Activated CD4-positive, alpha-beta T cell treated with anti-CD3 and anti-CD28 coated beads, Interleukin-2, amount 10 ng/mL, durations not matched to agents 24 days and 14 days (primary cell): ENCODE data around the gene ANKRD39. TPM values are rescaled to one million over a fixed set of nuclear protein-coding genes. Genes with fewer than 3 reads are reported as not detected.
"Not testable (repeated sequence)": the region's sequence is repeated elsewhere in the genome, so short reads cannot be mapped to it uniquely, and the experiment has no call there.

Experiments used
- DNase-seq: peaks from one replicate; pipeline ENCODE4 v3.0.0; 2022
- H3K27ac Mint-ChIP-seq: one replicate; pipeline ENCODE4 v1.8.0; 2022; ENCODE audit warnings: mild to moderate bottlenecking, mixed read lengths
- H3K27me3 Mint-ChIP-seq: one replicate; pipeline ENCODE4 v1.8.0; 2022; ENCODE audit warnings: mixed read lengths
- H3K36me3 Mint-ChIP-seq: one replicate; pipeline ENCODE4 v1.8.0; 2022; ENCODE audit warnings: low read depth, mild to moderate bottlenecking, mixed read lengths
- H3K4me1 Mint-ChIP-seq: one replicate; pipeline ENCODE4 v1.8.0; 2021; ENCODE audit warnings: mixed read lengths
- H3K4me3 Mint-ChIP-seq: one replicate; pipeline ENCODE4 v1.8.0; 2022; ENCODE audit warnings: mild to moderate bottlenecking, moderate library complexity, mixed read lengths
- H3K9me3 Mint-ChIP-seq: one replicate; pipeline ENCODE4 v1.8.0; 2021; ENCODE audit warnings: mixed read lengths
- intact Hi-C: fragments of 100-400 bp; cut with micrococcal nuclease; formaldehyde crosslinking; loops from one replicate; pipeline ENCODE4 v1.15.1; 2023
- total RNA-seq: library from RNA; stranded (reverse); gene quantifications from 2 replicates; pipeline ENCODE4 v1.2.3, GENCODE V29; 2022

ANKRD39 gene
- total RNA-seq, 1 donor from 2014 or later: 44.0 TPM

DNA sequence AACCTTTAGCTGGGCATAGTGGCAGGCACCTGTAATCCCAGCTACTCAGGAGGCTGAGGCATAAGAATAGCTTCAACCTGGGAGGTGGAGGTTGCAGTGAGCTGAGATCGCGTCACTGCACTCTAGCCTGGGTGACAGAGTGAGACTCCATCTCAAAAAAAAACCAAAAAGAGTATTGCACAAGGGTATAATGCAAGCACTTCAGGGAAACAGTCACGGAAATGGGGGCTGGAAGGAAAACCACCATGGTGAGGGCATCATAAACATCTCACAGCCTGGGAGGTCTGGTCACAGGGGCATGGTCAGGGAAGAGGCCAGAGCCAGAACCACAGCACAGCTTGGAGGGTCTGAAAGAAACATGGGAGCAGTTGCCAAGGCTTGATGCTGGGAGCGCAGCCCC lies 5.2 kb upstream of the ANKRD39 start:
- H3K27ac Mint-ChIP-seq, H3K27me3 Mint-ChIP-seq, H3K4me3 Mint-ChIP-seq, intact Hi-C loops, H3K9me3 Mint-ChIP-seq, DNase-seq: not testable (repeated sequence)
- Mint-ChIP-seq H3K36me3 (peaks cover 23% of the 10 kb centered on the region), H3K4me1 (peaks cover 23% of the 10 kb centered on the region)

DNA sequence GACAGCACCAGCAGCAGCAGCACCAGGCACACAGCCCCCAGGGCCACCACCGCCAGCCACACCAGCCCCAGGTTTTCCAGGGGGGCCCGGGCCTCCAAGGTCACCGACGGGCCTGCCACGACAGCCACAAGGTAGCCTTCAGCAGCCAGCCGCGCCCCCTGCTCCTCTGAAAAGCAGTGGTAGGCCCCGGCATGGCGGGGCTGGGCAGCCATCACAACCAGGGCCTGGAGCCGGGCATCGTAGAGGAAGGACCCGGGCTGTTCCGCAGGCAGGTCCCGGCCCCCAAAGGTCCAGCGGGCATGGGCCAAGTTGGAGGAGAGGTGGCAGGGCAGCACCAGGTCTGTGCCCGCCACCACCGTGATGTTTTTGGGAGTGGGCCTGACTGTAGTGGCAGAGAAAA lies 3.3 kb upstream of the ANKRD39 start:
- no peaks in the 10 kb centered on the region for H3K27me3 Mint-ChIP-seq
- DNase-seq: no peak
- H3K27ac Mint-ChIP-seq: no peak overlapping the region
- intact Hi-C loops: no loop called here
- H3K9me3 Mint-ChIP-seq: no peaks in the 10 kb centered on the region
- peaks cover 22% of the 10 kb centered on the region for H3K4me1 Mint-ChIP-seq
- H3K4me3 Mint-ChIP-seq: no peak overlapping the region
- peaks cover 17% of the 10 kb centered on the region for H3K36me3 Mint-ChIP-seq

DNA sequence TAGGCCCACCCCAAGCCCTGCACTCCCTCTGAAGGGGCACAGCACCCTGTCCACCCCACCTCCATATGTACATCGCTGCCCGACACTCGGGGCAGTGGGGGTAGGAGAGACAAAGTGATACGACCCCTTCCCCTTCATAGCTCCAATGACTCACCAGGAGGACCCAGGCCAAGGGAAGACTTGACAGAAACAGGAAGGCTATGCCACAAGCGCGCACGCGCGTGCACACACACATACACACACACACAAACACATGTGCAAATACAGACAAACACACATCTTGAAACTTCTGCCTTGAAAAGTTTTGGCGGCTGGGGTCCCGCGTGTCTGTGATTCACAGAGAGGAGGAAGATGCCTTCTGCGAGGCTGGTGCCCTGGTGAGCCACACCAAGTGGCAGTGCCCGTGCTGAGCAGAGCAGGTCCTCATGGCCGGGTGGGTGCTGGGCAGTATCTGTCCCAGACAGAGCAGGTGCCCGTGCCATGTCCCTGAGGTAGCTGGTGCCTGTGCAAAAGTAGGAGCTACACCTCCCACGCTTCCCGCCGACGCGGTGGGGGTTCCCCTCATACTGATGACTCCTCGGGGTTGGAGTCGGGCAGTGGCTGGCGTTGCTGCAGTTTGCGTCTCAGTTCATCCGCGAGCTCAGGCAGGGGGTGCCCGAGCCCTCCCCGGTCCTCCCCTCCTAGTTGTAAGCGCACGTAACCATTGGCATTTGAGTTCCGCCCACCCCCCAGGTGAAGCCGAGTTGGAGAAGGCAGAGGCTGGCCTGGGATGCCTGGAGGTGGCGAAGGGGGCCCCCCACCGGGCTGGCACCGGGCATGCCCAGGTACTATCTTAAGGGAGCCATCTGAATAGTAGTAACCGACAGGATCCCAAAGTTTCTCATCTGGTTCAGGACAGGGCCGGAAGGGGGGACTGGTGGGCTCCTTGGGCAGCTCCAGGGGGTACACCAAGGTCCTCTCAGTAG lies 2.5 kb upstream of the ANKRD39 start:
- Mint-ChIP-seq H3K4me3 (no peak overlapping the region), H3K4me1 (peaks cover 22% of the 10 kb centered on the region), H3K27me3 (no peaks in the 10 kb centered on the region), H3K36me3 (peaks cover 17% of the 10 kb centered on the region), H3K27ac (no peak overlapping the region), H3K9me3 (no peaks in the 10 kb centered on the region)
- DNase-seq: peak; percentile 69
- intact Hi-C loops: no loop called here

DNA sequence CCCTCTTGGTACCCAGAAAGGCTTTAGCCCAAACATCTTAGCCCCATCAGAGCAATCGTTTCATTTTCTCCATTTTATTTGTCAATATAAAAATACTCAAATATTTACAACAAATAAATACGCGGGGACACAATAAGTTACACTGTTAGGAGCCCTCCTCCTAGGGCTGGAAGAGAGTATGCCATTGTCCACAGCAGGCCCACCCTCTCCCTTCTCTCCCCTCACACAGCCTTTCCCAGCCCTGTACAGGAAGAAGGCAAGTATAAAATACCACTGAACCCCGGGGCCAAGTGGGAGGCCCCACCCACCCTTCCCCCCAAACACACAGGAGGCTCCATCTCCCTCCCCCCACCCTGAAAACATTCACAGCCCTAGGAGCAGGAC lies 1.9 kb upstream of the ANKRD39 start:
- no peak for DNase-seq
- Mint-ChIP-seq H3K27me3 (no peaks in the 10 kb centered on the region), H3K4me3 (peak overlapping the region; percentile 92), H3K4me1 (peaks cover 26% of the 10 kb centered on the region), H3K9me3 (no peaks in the 10 kb centered on the region), H3K27ac (no peak overlapping the region), H3K36me3 (peaks cover 21% of the 10 kb centered on the region)
- intact Hi-C loops: no loop called here

DNA sequence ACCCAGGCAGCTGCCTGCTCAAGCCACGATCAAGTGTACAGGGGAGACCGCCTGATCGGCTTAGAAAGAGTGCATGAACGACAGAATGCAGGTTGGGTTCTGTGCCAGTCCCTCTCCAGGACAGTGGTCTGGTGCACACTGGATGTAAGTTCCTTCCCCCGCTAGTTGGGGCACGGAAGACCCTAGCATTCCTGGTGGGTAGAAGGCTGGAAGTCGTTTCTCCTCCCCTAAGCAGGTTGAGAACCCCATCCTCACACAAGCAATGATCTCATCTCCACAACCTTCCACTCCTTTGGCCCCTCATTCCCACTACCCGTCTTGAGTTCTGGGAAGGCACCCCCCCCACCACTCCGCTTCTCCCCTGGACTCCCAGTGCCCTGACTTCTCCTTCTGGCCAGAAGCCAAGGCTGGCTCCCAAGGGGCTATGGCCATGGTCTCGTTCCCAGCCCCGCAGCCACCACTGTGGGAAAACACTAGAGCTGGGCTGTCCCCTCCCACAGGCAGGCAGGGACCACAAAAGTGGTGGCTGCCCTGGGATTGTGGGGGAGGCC lies 1.4 kb upstream of the ANKRD39 start:
- no peaks in the 10 kb centered on the region for H3K27me3 Mint-ChIP-seq
- H3K9me3 Mint-ChIP-seq: no peaks in the 10 kb centered on the region
- DNase-seq: no peak
- peaks cover 27% of the 10 kb centered on the region for H3K4me1 Mint-ChIP-seq
- peaks cover 24% of the 10 kb centered on the region for H3K36me3 Mint-ChIP-seq
- intact Hi-C loops: no loop called here
- H3K27ac Mint-ChIP-seq: peak overlapping the region; percentile 60
- H3K4me3 Mint-ChIP-seq: peak overlapping the region; percentile 92

DNA sequence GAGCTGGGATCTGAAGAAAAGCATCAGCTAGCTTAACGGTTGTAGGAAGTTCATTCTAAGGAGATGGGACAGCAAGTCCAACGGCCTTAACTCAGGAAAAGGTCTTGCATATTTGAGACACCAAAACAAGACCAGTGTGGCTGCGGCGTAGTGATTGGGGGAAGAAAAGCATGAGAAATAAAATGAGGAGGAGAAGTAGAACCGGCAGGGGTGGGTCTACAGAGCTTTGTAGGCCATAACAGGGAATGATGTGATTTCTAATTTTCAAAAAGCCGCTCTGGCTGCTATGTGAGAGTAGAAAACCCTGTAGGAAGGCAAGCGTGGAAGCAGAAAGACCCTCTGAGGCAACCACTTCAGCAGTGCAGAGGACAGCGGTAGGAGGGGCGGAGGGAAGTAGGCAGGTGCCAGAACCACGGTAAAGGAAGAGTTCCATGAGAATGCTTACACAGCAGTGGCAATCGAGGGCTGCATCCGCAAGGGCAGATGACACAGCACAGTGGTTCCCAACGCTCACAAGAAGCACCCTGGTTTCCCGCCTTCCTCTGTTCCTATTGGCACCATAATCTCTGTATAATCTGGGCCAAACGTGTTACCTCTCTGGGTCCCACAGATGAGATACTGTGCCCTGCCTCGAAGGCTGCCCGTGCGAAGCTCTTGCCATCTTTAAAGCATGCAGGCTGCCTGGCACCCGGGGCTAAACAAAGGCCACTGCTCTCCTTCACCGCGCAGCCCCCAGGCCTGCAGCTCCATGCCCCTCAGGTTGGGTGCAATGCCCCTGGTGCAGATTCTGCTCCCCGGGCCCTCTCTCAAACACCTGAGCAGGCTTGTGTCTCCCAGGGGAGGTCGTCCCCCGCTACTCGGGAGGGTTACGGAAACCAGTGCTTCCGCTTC lies 795 bp downstream of the ANKRD39 start:
- intact Hi-C loops: loop anchor here (1.0 kb wide), 1 partner anchor 256 kb away; the partner anchor contains the start of gene ANKRD36
- no peaks in the 10 kb centered on the region for H3K9me3 Mint-ChIP-seq
- no peaks in the 10 kb centered on the region for H3K27me3 Mint-ChIP-seq
- peak overlapping the region; percentile 92 for H3K4me3 Mint-ChIP-seq
- peak overlapping the region; percentile 93 for H3K27ac Mint-ChIP-seq
- H3K36me3 Mint-ChIP-seq: peaks cover 33% of the 10 kb centered on the region
- peak; percentile 82 for DNase-seq
- H3K4me1 Mint-ChIP-seq: peaks cover 28% of the 10 kb centered on the region

DNA sequence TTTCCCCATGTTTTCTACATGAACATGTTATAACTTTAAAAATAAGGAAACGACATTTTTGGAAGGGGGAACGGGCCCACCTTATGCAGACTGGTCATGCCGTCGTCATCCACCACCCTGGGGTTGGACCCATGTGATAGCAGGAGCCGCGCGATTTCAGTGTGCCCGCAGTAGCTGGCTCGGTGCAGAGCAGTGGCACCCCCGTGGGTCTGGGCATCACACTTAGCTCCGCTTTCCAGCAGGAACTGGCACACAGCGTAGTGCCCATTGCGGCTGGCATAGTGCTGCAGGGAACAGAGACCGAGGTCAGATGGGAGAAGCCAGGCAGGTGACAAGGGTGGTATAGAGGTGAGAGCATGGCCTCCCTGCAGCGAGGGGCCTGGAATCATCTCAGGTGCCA lies 4.5 kb downstream of the ANKRD39 start:
- Mint-ChIP-seq H3K27ac (no peak overlapping the region), H3K9me3 (no peaks in the 10 kb centered on the region), H3K36me3 (peaks cover 32% of the 10 kb centered on the region)

DNA sequence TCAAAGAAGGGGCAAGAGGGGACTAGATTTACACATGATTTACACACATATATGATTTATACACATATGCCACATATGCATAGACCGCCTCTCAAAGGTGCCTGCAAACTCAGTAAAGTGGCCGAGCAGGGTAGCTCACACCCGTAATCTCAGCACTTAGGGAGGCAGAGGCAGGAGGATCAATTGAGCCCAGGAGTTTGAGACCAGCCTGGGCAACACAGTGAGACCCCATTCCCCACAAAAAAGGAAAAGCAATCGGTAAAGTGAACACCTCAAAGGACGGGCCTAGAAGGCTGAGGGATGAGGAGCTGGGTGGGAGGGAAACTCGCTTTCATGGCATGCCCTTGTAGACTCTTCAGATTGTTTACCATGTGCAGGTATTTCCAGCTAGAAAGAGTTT lies 5.1 kb downstream of the ANKRD39 start:
- peaks cover 35% of the 10 kb centered on the region for H3K36me3 Mint-ChIP-seq
- no peaks in the 10 kb centered on the region for H3K9me3 Mint-ChIP-seq
- DNase-seq: no peak
- H3K4me1 Mint-ChIP-seq: peaks cover 18% of the 10 kb centered on the region
- no peaks in the 10 kb centered on the region for H3K27me3 Mint-ChIP-seq
- H3K27ac Mint-ChIP-seq: no peak overlapping the region
- intact Hi-C loops: no loop called here
- no peak overlapping the region for H3K4me3 Mint-ChIP-seq

More for the DNA sequence above, 4.5 kb downstream of the ANKRD39 start:
- no peaks in the 10 kb centered on the region for H3K27me3 Mint-ChIP-seq
- no peak overlapping the region for H3K4me3 Mint-ChIP-seq
- no peak for DNase-seq
- peaks cover 18% of the 10 kb centered on the region for H3K4me1 Mint-ChIP-seq
- intact Hi-C loops: no loop called here

DNA sequence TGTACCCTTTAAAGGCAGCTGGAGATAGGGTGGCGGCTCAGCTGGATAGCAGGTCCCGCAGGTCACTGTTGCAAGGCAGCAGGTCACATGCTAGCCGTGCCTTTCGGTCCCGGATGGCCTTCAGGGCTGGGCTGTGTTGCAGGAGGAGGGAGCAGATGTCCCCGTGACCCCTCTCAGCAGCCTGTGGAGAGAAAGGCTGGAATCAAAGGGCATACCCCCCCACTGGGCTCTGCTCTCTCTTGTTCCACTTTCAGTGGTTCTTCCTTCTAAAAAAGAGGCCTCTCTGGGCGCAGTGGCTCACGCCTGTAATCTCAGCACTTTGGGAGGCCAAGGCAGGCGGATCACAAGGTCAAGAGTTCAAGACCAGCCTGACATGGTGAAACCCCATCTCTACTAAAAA lies 9.6 kb downstream of the ANKRD39 start:
- DNase-seq: no peak
- intact Hi-C loops: no loop called here
- Mint-ChIP-seq H3K9me3 (no peaks in the 10 kb centered on the region), H3K4me1 (peaks cover 6% of the 10 kb centered on the region), H3K36me3 (peaks cover 35% of the 10 kb centered on the region), H3K4me3 (no peak overlapping the region), H3K27ac (no peak overlapping the region), H3K27me3 (no peaks in the 10 kb centered on the region)

DNA sequence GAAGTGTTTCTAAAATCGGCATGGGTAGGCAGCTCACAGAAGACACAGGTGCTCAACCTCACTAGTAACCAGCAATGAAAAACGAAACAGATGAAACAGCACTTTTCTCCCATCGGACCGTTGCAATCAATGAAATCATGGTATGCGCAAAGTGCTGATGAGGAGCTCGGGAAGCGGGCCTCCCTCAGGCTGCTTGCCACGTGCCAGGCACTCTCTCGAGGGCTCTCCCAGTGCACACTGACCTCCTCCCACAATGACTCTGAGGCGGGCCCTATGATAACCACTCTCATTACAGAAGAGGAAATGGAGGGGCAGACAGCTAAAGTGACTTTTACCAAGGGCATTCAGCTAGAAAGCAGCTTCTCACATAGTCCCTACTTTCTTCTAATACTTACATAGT lies 10.2 kb downstream of the ANKRD39 start:
- H3K27ac Mint-ChIP-seq: no peak overlapping the region
- H3K36me3 Mint-ChIP-seq: peaks cover 29% of the 10 kb centered on the region
- H3K27me3 Mint-ChIP-seq: no peaks in the 10 kb centered on the region
- intact Hi-C loops: no loop called here
- no peaks in the 10 kb centered on the region for H3K9me3 Mint-ChIP-seq
- peak; percentile 55 for DNase-seq
- H3K4me1 Mint-ChIP-seq: peaks cover 5% of the 10 kb centered on the region
- H3K4me3 Mint-ChIP-seq: no peak overlapping the region

DNA sequence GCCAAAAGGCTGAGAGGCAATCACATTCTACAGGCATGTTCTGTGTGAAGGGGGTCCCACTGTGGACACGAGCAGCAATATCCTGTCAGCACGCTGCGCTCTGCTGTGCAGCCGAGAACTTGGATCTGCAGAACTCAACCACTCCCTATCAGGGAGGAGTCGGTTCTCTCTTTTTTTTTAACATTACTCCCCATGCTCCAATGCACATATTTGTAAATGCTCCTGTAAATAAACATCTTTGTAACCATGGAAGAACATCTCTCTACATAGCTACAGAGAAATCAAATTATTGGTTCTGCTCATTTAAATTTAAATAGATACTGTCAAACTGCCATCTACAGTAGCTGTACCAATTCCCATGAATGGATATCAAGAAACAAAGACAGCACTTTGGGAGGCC lies 11.0 kb downstream of the ANKRD39 start:
- peaks cover 27% of the 10 kb centered on the region for H3K36me3 Mint-ChIP-seq
- H3K4me1 Mint-ChIP-seq: peaks cover 5% of the 10 kb centered on the region
- no peaks in the 10 kb centered on the region for H3K9me3 Mint-ChIP-seq
- intact Hi-C loops: no loop called here
- no peak overlapping the region for H3K27ac Mint-ChIP-seq
- H3K27me3 Mint-ChIP-seq: no peaks in the 10 kb centered on the region
- DNase-seq: no peak
- no peak overlapping the region for H3K4me3 Mint-ChIP-seq

DNA sequence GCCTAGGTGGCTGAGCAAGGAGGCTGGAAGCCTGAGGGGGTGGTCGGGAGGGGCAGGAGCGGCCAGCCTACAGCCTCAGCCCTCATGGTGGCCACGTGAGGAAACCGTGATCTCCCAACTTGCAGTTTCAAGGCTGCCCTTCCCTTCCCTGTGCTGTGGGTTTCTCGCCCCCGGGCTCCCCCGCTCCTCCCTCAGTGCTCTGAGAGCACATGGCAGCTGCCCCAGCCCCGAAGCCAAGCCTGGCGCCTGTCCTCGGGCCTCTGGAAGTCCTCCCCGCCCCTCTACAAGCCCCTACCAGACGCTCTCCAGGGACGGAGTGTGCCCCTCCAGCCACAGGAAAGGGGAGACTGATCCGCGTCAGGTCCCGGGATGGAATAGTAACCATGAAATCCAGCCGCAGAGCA lies 13.4 kb downstream of the ANKRD39 start:
- Mint-ChIP-seq H3K36me3 (peaks cover 25% of the 10 kb centered on the region), H3K4me3 (no peak overlapping the region), H3K27me3 (no peaks in the 10 kb centered on the region), H3K9me3 (no peaks in the 10 kb centered on the region), H3K27ac (no peak overlapping the region), H3K4me1 (peaks cover 11% of the 10 kb centered on the region)
- no peak for DNase-seq
- intact Hi-C loops: no loop called here

DNA sequence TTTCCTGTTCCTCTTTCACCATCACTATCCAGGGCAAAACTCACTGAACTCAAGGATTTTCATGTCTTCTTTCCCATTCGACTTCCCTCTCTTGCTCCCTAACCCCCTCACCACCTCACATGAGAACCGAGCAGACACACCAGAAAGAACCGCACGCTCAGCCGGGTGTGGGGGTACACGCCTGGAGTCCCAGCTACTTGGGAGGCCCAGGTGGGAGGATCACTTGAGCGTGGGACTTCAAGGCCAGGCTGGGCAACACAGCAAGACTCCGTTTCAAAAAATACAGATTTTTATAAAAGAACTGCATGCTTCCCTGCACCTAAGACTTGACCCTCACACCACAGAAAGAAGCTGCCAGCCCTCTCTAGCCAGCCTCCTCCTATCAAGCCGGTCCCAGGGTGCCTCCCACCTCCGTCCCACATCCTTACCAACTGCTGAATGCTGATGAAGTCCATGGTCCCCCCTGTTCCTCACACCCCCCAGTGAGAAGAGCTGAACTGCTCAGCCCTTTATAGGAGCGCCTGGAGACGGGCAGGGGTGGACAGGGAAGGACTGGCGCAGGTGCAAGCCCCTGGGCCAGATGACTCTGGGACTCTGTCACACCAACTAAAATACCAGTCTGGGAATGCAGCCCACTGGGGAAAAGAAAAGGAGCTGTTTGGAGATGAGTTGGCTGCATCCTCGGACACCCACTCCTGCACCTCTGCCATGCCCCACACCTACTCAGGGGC lies 14.1 kb downstream of the ANKRD39 start, which contains the start of gene ANKRD23:
Gene ANKRD23 (minus strand): TSS at position 484 of the 731 bp plus-strand sequence. CDS start 29 bp downstream, at position 455.
- H3K36me3 Mint-ChIP-seq: peaks cover 27% of the 10 kb centered on the region
- no peaks in the 10 kb centered on the region for H3K9me3 Mint-ChIP-seq

More for the DNA sequence above, 14.1 kb downstream of the ANKRD39 start, which contains the start of gene ANKRD23:
- Mint-ChIP-seq H3K4me1 (peaks cover 13% of the 10 kb centered on the region), H3K27ac (peak within 1 kb of the TSS; percentile 52), H3K27me3 (no peaks in the 10 kb centered on the region), H3K4me3 (no peak within 1 kb of the TSS)
- intact Hi-C loops: no loop called here
- no peak for DNase-seq
